Measurements from ENCODE around the gene STAC2. TPM values are rescaled to one million over a fixed set of nuclear protein-coding genes. Genes with fewer than 3 reads are reported as not detected.

The STAC2 gene
- total RNA-seq (0.10 TPM in 1 of 2 replicates, not detected in the other), polyA plus RNA-seq (0.04 TPM in 1 of 2 replicates, not detected in the other), polyA minus RNA-seq (not detected in 2 replicates)
- not detected for total RNA-seq (2013)

- peak; percentile 46 for TF ChIP-seq EZH2 (IDR thresholded peaks at IDR 0.05; ENCODE audit: borderline replicate concordance, insufficient read depth, low read depth, low read length, poor library complexity, severe bottlenecking)
- no peak for TF ChIP-seq CTCF (IDR thresholded peaks at IDR 0.05)
- H3K27ac Mint-ChIP-seq = peak within 1 kb of the TSS; percentile 39
- no peaks in the 10 kb centered on the region for H3K79me2 ChIP-seq (ENCODE audit: control insufficient read depth, insufficient read depth, low read length)
- H3K4me3 Mint-ChIP-seq = peak within 1 kb of the TSS; percentile 82
- DNase-seq (peak; percentile 64), ATAC-seq (ENCODE audit: low read depth) (peak; percentile 72)
- H3K27me3 ChIP-seq (replicated peaks in 1 of 4; ENCODE audit: control extremely low read depth in 1 of 4, control insufficient read depth in 3 of 4, insufficient read depth in 4 of 4, low read length in 3 of 4) = peaks cover 0 to 54% (median 29%) of the 10 kb centered on the region in 4 experiments
- no peaks in the 10 kb centered on the region for H4K20me1 ChIP-seq (ENCODE audit: control insufficient read depth, insufficient read depth, low read length, poor library complexity, severe bottlenecking)
- H3K9me3 ChIP-seq (ENCODE audit: control extremely low read depth in 1 of 3, control insufficient read depth in 2 of 3, insufficient read depth in 1 of 3, low read length in 2 of 3) = peaks cover 0 to 9% (median 0%) of the 10 kb centered on the region in 3 donors
- H3K9me3 Mint-ChIP-seq (ENCODE audit: insufficient read depth) = no peaks in the 10 kb centered on the region
- H3K4me1 Mint-ChIP-seq = peaks cover 13% of the 10 kb centered on the region
- H3K4me3 ChIP-seq (ENCODE audit: control extremely low read depth in 1 of 5, extremely low read depth in 1 of 5, insufficient read depth in 1 of 5, low read depth in 2 of 5, low read length in 4 of 5) = peak within 1 kb of the TSS; percentile 5 to 57 (median 36)
- peaks cover 40% of the 10 kb centered on the region for H3K27me3 Mint-ChIP-seq
- H2AFZ ChIP-seq (ENCODE audit: insufficient read depth, low read depth, low read length, poor library complexity, severe bottlenecking) = peak within 1 kb of the TSS; percentile 60
- no peak within 1 kb of the TSS for H3K27ac ChIP-seq (ENCODE audit: low read length in 2 of 2)
- peaks cover 19 to 22% of the 10 kb centered on the region in 2 donors for H3K4me1 ChIP-seq (ENCODE audit: control insufficient read depth in 2 of 2, insufficient read depth in 2 of 2, low read length in 2 of 2)
- peak within 1 kb of the TSS; percentile 51 for H3K9ac ChIP-seq (ENCODE audit: low read length)
- no peaks in the 10 kb centered on the region for H3K36me3 ChIP-seq (replicated peaks in 1 of 2; ENCODE audit: control extremely low read depth in 1 of 2, control insufficient read depth in 1 of 2, extremely low read depth in 1 of 2, insufficient read depth in 2 of 2, low read length in 1 of 2)
- peak within 1 kb of the TSS; percentile 92 for H3K4me2 ChIP-seq (replicated peaks; ENCODE audit: low read depth, low read length, poor library complexity, severe bottlenecking)
- ChIA-PET CTCF (no interaction called here), POLR2A (interaction anchor here (0.9 kb wide), 1 partner anchor 10 kb away, joined by 3 read pairs; no protein-coding TSS in a partner anchor)
- 3% methylated on average over 52 of the region's 71 CpGs for WGBS (ENCODE audit: insufficient coverage)
- intact Hi-C loops (cut with micrococcal nuclease) = no loop called here
Measured at GRCh38 chr17:39225308-39225958, at the start of gene STAC2. TSS of gene STAC2 (minus strand) at chr17:39225945. CDS start at chr17:39225502, 443 bp downstream.

- H3K27ac ChIP-seq (ENCODE audit: low read length in 2 of 2) = no peak overlapping the region
- peaks cover 0 to under 1% of the 10 kb centered on the region in 2 donors for H3K4me1 ChIP-seq (ENCODE audit: control insufficient read depth in 2 of 2, insufficient read depth in 2 of 2, low read length in 2 of 2)
- intact Hi-C loops (cut with micrococcal nuclease) = loop anchor here (10.0 kb wide), 1 partner anchor 133 kb away; the partner anchor contains the start of gene FBXL20
- H3K9me3 ChIP-seq (ENCODE audit: control extremely low read depth in 1 of 3, control insufficient read depth in 2 of 3, insufficient read depth in 1 of 3, low read length in 2 of 3) = no peaks in the 10 kb centered on the region
- no peaks in the 10 kb centered on the region for H3K27me3 ChIP-seq (replicated peaks in 1 of 4; ENCODE audit: control extremely low read depth in 1 of 4, control insufficient read depth in 3 of 4, insufficient read depth in 4 of 4, low read length in 3 of 4)
- Mint-ChIP-seq H3K27me3 (no peaks in the 10 kb centered on the region), H3K9me3 (ENCODE audit: insufficient read depth) (no peaks in the 10 kb centered on the region), H3K4me3 (no peak overlapping the region), H3K4me1 (no peaks in the 10 kb centered on the region), H3K27ac (no peak overlapping the region)
- ChIA-PET CTCF (no interaction called here), POLR2A (no interaction called here)
- H3K36me3 ChIP-seq (replicated peaks in 1 of 2; ENCODE audit: control extremely low read depth in 1 of 2, control insufficient read depth in 1 of 2, extremely low read depth in 1 of 2, insufficient read depth in 2 of 2, low read length in 1 of 2) = peaks cover 0 to 46% of the 10 kb centered on the region in 2 experiments
- WGBS (ENCODE audit: insufficient coverage) = no CpG with 5 or more reads among the region's 3 CpGs
- no peak for ATAC-seq (ENCODE audit: low read depth)
- no peak overlapping the region for H3K4me2 ChIP-seq (replicated peaks; ENCODE audit: low read depth, low read length, poor library complexity, severe bottlenecking)
- no peak overlapping the region for H3K9ac ChIP-seq (ENCODE audit: low read length)
- H2AFZ ChIP-seq (ENCODE audit: insufficient read depth, low read depth, low read length, poor library complexity, severe bottlenecking) = no peak overlapping the region
- H4K20me1 ChIP-seq (ENCODE audit: control insufficient read depth, insufficient read depth, low read length, poor library complexity, severe bottlenecking) = no peaks in the 10 kb centered on the region
- H3K4me3 ChIP-seq (ENCODE audit: control extremely low read depth in 1 of 5, extremely low read depth in 1 of 5, insufficient read depth in 1 of 5, low read depth in 2 of 5, low read length in 4 of 5) = no peak overlapping the region
- DNase-seq = no peak
- TF ChIP-seq CTCF (IDR thresholded peaks at IDR 0.05) = no peak
- no peak for TF ChIP-seq EZH2 (IDR thresholded peaks at IDR 0.05; ENCODE audit: borderline replicate concordance, insufficient read depth, low read depth, low read length, poor library complexity, severe bottlenecking)
- no peaks in the 10 kb centered on the region for H3K79me2 ChIP-seq (ENCODE audit: control insufficient read depth, insufficient read depth, low read length)
Measured at GRCh38 chr17:39271546-39271945, 45.8 kb upstream of the STAC2 start.
